Esophagus muscularis mucosa (tissue), 4 donors: ENCODE measurements around the gene IZUMO4. TPM values are rescaled to one million over a fixed set of nuclear protein-coding genes. Genes with fewer than 3 reads are reported as not detected.

Experiments
- DNase-seq: peaks from one replicate; pipeline ENCODE4 v3.0.0-alpha.2; 2017; ENCODE audit errors: extremely low spot score
- H3K27ac ChIP-seq, 4 donors: fragments of 200-600 bp; sonication (generic); replicated peaks in 1 of 4; 1 replicate in 3 of 4; 2 replicates in 1 of 4; pipeline ENCODE4 v1.5.1; 2016 to 2019; ENCODE audit warnings: mild to moderate bottlenecking in 1 of 4
- H3K27me3 ChIP-seq, 4 donors: fragments of 200-600 bp; sonication (generic); one replicate each; pipeline versions ENCODE4 v1.5.1 to v1.6.0; 2016 to 2019
- H3K36me3 ChIP-seq, 4 donors: fragments of 200-600 bp; sonication (generic); one replicate each; pipeline ENCODE4 v1.5.1; 2016 to 2019
- H3K4me1 ChIP-seq, 4 donors: fragments of 200-600 bp; sonication (generic); one replicate each; pipeline ENCODE4 v1.5.1; 2016 to 2019
- H3K4me3 ChIP-seq, 4 donors: fragments of 200-600 bp; sonication (generic); 1 replicate in 2 of 4; 2 replicates in 2 of 4; pipeline ENCODE4 v1.5.1; 2016 to 2019; ENCODE audit warnings: mild to moderate bottlenecking in 4 of 4, moderate library complexity in 1 of 4
- H3K9me3 ChIP-seq, 4 donors: fragments of 200-600 bp; sonication (generic); 1 replicate in 3 of 4; 2 replicates in 1 of 4; pipeline ENCODE4 v1.5.1; 2016 to 2019
- CTCF ChIP-seq, 3 experiments: fragments of 200-600 bp in 2 of 3; fragments of 450-650 bp in 1 of 3; sonication (generic) in 2 of 3; IDR thresholded peaks; one replicate each; pipeline ENCODE4 v1.5.1; 2017 to 2019; ENCODE audit warnings: antibody characterized with exemption in 3 of 3, mild to moderate bottlenecking in 2 of 3, moderate library complexity in 1 of 3
- EP300 ChIP-seq: sonication (generic); formaldehyde crosslinking; IDR thresholded peaks from one replicate; pipeline ENCODE4 v1.6.1; 2017; ENCODE audit warnings: antibody characterized with exemption
- POLR2A ChIP-seq: fragments of 450-650 bp; IDR thresholded peaks from one replicate; pipeline ENCODE4 v1.6.1; 2017; ENCODE audit warnings: antibody characterized with exemption, moderate library complexity, mild to moderate bottlenecking, low read depth
- POLR2AphosphoS5 ChIP-seq, 2 donors: sonication (generic); formaldehyde crosslinking; IDR thresholded peaks; one replicate each; pipeline ENCODE4 v1.6.1; 2017; ENCODE audit warnings: antibody characterized with exemption in 2 of 2
- WGBS: methylation state at CpG from one replicate; pipeline ENCODE4 v1.1.5; 2018; 5-methylcytosine and 5-hydroxymethylcytosine counted together
- intact Hi-C: fragments of 100-400 bp; cut with DNase I; formaldehyde crosslinking; loops from one replicate; pipeline ENCODE4 v1.15.1; 2023
- total RNA-seq, 4 donors: library from RNA; depleted of rRNA; stranded (reverse); fragments of >200 nt; gene quantifications; one replicate each; pipeline versions ENCODE4 v1.1.0 to v1.2.1, GENCODE V29; 2016

IZUMO4 gene, protein sequence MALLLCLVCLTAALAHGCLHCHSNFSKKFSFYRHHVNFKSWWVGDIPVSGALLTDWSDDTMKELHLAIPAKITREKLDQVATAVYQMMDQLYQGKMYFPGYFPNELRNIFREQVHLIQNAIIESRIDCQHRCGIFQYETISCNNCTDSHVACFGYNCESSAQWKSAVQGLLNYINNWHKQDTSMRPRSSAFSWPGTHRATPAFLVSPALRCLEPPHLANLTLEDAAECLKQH
- 1 to 10 TPM; 1.9 to 6.0 (median 3.9) TPM for total RNA-seq

- Histone ChIP-seq H3K27me3 (no peaks in the 10 kb centered on the region), H3K4me3 (peak within 1 kb of the TSS; percentile 69 to 83 (median 78)), H3K4me1 (peaks cover 35 to 60% (median 54%) of the 10 kb centered on the region in 4 donors), H3K36me3 (peaks cover 19 to 35% (median 32%) of the 10 kb centered on the region in 4 donors), H3K27ac (peak within 1 kb of the TSS; percentile 91 to 99 (median 94)), H3K9me3 (no peaks in the 10 kb centered on the region)
- TF ChIP-seq EP300 (no peak), CTCF (IDR thresholded peaks at IDR 0.05) (peak; percentile 33 to 62 (median 40)), POLR2AphosphoS5 (IDR thresholded peaks at IDR 0.05) (peak; percentile 34 to 49)
- DNase-seq, result peak; percentile 99
- intact Hi-C loops, result no loop called here
- 0% methylated on average over 7 of the region's 70 CpGs for WGBS
Observed at GRCh38 chr19:2096480-2097202, at the start of gene IZUMO4. Gene IZUMO4, plus strand, starts transcription at chr19:2096915. Its CDS starts 31 bp downstream, at chr19:2096946.

DNA sequence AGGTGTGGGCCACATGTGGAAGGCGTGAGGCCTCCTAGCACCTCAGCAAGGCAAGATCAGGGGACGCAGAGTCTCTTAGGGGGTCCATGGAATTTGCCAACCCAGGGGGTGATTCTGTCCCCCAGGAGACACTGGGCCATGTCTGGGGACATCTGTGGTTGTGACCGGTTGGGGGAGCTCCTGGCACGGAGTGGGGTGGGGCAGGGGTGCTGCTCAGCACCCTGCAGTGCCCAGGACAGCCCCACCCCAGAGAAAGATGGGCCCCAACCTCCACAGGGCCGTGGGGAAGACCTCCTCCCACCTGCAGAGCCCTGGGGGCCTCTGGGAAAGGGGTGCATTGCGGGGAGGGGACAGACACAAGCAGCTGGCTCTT is 49.7 kb upstream of the IZUMO4 start:
- peaks cover 19 to 69% (median 54%) of the 10 kb centered on the region in 4 donors for H3K36me3 ChIP-seq
- H3K27me3 ChIP-seq, result no peaks in the 10 kb centered on the region
- peak overlapping the region in 3 of 4 donors; percentile 87 to 100 (median 99) for H3K4me3 ChIP-seq
- DNase-seq, result no peak
- peak overlapping the region; percentile 99 to 100 (median 100) for H3K27ac ChIP-seq
- 70% methylated on average over 5 of the region's 6 CpGs for WGBS
- H3K4me1 ChIP-seq, result peaks cover 81 to 89% (median 85%) of the 10 kb centered on the region in 4 donors
- intact Hi-C loops, result no loop called here
- H3K9me3 ChIP-seq, result no peaks in the 10 kb centered on the region
- no peak for TF ChIP-seq EP300
- TF ChIP-seq POLR2A, result no peak
- TF ChIP-seq CTCF (IDR thresholded peaks at IDR 0.05), result no peak
- no peak for TF ChIP-seq POLR2AphosphoS5 (IDR thresholded peaks at IDR 0.05)

DNA sequence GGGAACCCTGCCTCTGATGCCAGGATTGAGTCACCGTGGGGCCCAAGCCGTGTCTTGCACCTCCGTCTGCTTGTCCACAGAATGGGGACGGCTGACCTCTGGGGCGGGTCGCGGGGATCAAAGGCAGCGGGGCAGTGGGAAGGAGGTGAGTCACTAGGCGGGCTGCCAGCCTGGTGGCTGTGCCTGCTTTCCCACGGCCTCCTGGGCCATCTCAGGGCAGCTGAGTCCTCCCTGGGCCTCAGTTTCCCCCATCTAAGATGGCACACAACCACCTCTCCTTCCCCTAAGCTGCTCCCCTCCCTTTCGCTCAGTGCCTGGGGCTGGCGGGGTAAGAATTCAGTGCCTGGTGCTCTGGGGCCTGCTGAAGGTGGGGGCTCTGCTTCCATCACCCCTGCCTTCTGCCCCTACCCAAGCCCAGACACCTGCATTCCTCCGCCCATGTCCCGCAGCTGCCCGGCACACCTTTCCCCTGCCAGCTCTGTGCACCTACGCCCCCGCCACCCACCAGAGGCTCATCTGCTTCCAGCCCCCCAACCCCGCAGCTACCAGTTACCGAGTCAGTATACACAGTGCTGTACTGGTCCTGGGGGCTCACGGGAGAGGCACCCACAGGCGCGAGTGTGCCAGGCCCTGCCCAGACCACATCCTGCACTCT is 49.1 kb upstream of the IZUMO4 start:
- Histone ChIP-seq H3K27ac (peak overlapping the region; percentile 99 to 100 (median 100)), H3K4me1 (peaks cover 80 to 89% (median 85%) of the 10 kb centered on the region in 4 donors), H3K36me3 (peaks cover 19 to 65% (median 49%) of the 10 kb centered on the region in 4 donors), H3K27me3 (no peaks in the 10 kb centered on the region), H3K9me3 (no peaks in the 10 kb centered on the region), H3K4me3 (peak overlapping the region; percentile 87 to 100 (median 97))
- DNase-seq, result no peak
- 72% methylated on average over 22 of the region's 22 CpGs for WGBS
- TF ChIP-seq CTCF (IDR thresholded peaks at IDR 0.05) (no peak), POLR2AphosphoS5 (IDR thresholded peaks at IDR 0.05) (peak in 1 of 2 donors; percentile 61)
- intact Hi-C loops, result no loop called here

DNA sequence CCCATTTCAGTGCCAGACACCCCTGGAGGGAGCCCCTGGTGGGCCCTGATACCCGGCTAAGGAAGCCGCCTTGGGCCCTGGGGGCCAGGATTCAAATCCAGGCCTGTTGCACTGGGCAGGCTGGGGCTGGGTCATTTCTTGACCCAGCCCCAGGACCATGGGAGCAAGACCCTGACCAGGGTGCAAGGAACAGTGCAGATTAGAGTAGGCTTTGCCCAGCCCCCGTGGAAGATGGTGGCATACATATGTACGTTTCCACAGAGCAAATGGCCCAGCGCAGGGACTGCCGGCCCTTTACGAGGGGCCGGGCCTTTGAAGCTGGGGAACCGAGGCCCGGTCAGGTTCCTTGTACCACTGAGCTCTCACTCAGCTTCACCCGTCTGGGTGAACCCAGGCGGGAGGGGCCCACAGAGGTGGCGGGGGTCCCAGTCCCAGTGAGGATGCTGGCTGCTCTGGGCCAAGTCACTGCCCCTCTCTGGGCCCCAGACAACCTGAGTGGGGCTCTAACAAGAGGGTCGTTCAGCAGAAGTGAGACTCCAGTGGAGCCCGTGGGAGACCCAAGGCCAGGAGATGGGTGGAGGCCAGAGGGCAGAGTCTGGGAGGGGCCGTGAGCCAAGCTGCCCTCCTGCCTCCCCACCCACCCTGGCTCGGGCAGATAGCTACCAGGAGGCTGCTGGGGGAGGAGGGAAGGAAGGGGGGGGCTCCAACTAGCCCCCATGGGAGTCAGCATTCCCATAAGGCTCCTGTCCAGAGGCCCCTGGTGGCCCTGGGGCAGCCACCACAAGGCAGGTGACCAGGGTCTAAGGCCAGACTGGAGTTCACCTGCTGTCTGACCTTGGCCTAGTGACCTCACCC is 48.4 kb upstream of the IZUMO4 start:
- TF ChIP-seq POLR2AphosphoS5 (IDR thresholded peaks at IDR 0.05) (no peak), EP300 (no peak), CTCF (IDR thresholded peaks at IDR 0.05) (no peak), POLR2A (no peak)
- peak overlapping the region; percentile 99 to 100 (median 100) for H3K27ac ChIP-seq
- no peaks in the 10 kb centered on the region for H3K9me3 ChIP-seq
- peaks cover 73 to 88% (median 83%) of the 10 kb centered on the region in 4 donors for H3K4me1 ChIP-seq
- H3K4me3 ChIP-seq, result peak overlapping the region; percentile 87 to 100 (median 97)
- intact Hi-C loops, result no loop called here
- WGBS, result 63% methylated on average over 16 of the region's 17 CpGs
- no peaks in the 10 kb centered on the region for H3K27me3 ChIP-seq
- peaks cover 17 to 57% (median 43%) of the 10 kb centered on the region in 4 donors for H3K36me3 ChIP-seq
- DNase-seq, result no peak
